ENCODE data around the gene SH2D1B. TPM values are rescaled to one million over a fixed set of nuclear protein-coding genes. Genes with fewer than 3 reads are reported as not detected.
"Not testable (repeated sequence)": the region's sequence is repeated elsewhere in the genome, so short reads cannot be mapped to it uniquely, and the experiment has no call there.

SH2D1B gene
- total RNA-seq, 1 donor from 2014 or later = 0.12 TPM

- DNase-seq (ENCODE audit: low spot score) = no peak
Measured at GRCh38 chr1:162363823-162364222, 48.1 kb downstream of the SH2D1B start.

- DNase-seq (ENCODE audit: low spot score) = no peak
Measured at GRCh38 chr1:162361349-162361748, 50.6 kb downstream of the SH2D1B start.

- no peak for DNase-seq (ENCODE audit: low spot score)
Measured at GRCh38 chr1:162360874-162361260, 51.1 kb downstream of the SH2D1B start.

- no peak for DNase-seq (ENCODE audit: low spot score)
Measured at GRCh38 chr1:162360237-162360873, 51.6 kb downstream of the SH2D1B start.

- no peak for DNase-seq (ENCODE audit: low spot score)
Measured at GRCh38 chr1:162359523-162360236, 52.3 kb downstream of the SH2D1B start.

GRCh38 chr1:162358928-162359327, 53.0 kb downstream of the SH2D1B start:
- no peak for DNase-seq (ENCODE audit: low spot score)

GRCh38 chr1:162357681-162358266, 54.2 kb downstream of the SH2D1B start:
- peak; percentile 22 for DNase-seq (ENCODE audit: low spot score)

- DNase-seq (ENCODE audit: low spot score) = no peak
Measured at GRCh38 chr1:162353702-162354101, 58.2 kb downstream of the SH2D1B start.

- DNase-seq (ENCODE audit: low spot score) = no peak
Measured at GRCh38 chr1:162353078-162353477, 58.9 kb downstream of the SH2D1B start.

- DNase-seq (ENCODE audit: low spot score) = not testable (repeated sequence)
Measured at GRCh38 chr1:162351874-162352273, 60.1 kb downstream of the SH2D1B start.

GRCh38 chr1:162351246-162351842, 60.6 kb downstream of the SH2D1B start:
- no peak for DNase-seq (ENCODE audit: low spot score)

- DNase-seq (ENCODE audit: low spot score) = no peak
Measured at GRCh38 chr1:162349635-162350330, 62.2 kb downstream of the SH2D1B start.

GRCh38 chr1:162347281-162347680, 64.7 kb downstream of the SH2D1B start:
- DNase-seq (ENCODE audit: low spot score) = no peak

Other genes with a start within 250 kb of the SH2D1B start
- not detected for gene SPATA46, start 35.3 kb downstream of the SH2D1B start, total RNA-seq
- 31.4 TPM for gene C1orf226, start 30.4 kb downstream of the SH2D1B start, total RNA-seq
- 47.6 TPM for gene UHMK1, start 85.7 kb upstream of the SH2D1B start, total RNA-seq
- gene UAP1, start 149.6 kb upstream of the SH2D1B start, total RNA-seq = 34.2 TPM
- 48.3 TPM for gene DDR2, start 220.3 kb upstream of the SH2D1B start, total RNA-seq

Data from mucosa of gallbladder (tissue), 1 donor.